ENCODE data around the gene PEX16. TPM values are rescaled to one million over a fixed set of nuclear protein-coding genes. Genes with fewer than 3 reads are reported as not detected.

Gene PEX16
- total RNA-seq (2021; ENCODE audit: unreplicated experiment) (33.2 TPM), Bru-seq, nascent RNA (percentile 57 among the genes with signal in this experiment), BruChase-seq, experiment 1, labeled RNA remaining after a 6-hour chase (percentile 60 among the genes with signal in this experiment), BruChase-seq, experiment 2, labeled RNA remaining after a 2-hour chase (percentile 60 among the genes with signal in this experiment)
- polyA plus RNA-seq (2012), result 30.0 and 37.6 TPM in 2 replicates
- long read RNA-seq, transcript PEX16-202 (11 exons, 1,335 nt), result major isoform, 21 of 39 reads
- long read RNA-seq, partial matches to known transcripts, result 4 of 39 reads
- long read RNA-seq, other reads (novel, unspliced or antisense), result 10 of 39 reads

GRCh38 chr11:45917623-45918330 lies at the start of gene PEX16:
Gene PEX16, minus strand, starts transcription at chr11:45917877. Its CDS starts 66 bp downstream, at chr11:45917811.
- Histone ChIP-seq H3K9ac (ENCODE audit: low read length) (peak within 1 kb of the TSS; percentile 80), H3K9me3 (ENCODE audit: control insufficient read depth in 1 of 2, insufficient read depth in 1 of 2, low read depth in 1 of 2, low read length in 2 of 2) (no peaks in the 10 kb centered on the region), H3K79me2 (ENCODE audit: insufficient read depth, low read length) (peaks cover 13% of the 10 kb centered on the region), H3K27me3 (ENCODE audit: insufficient read depth, low read length) (no peaks in the 10 kb centered on the region), H4K20me1 (ENCODE audit: insufficient read depth) (no peaks in the 10 kb centered on the region), H3K4me2 (ENCODE audit: low read length) (peak within 1 kb of the TSS; percentile 93), H3K4me1 (ENCODE audit: control insufficient read depth in 1 of 2, insufficient read depth in 2 of 2, low read length in 2 of 2) (peaks cover 17 to 28% of the 10 kb centered on the region in 2 experiments), H3K9me2 (ENCODE audit: insufficient read depth) (no peaks in the 10 kb centered on the region), H2AFZ (ENCODE audit: low read depth, low read length, poor library complexity, severe bottlenecking) (peak within 1 kb of the TSS; percentile 40), H3K27ac (ENCODE audit: low read depth, low read length) (peak within 1 kb of the TSS; percentile 85), H3K4me3 (replicated peaks in 1 of 2; ENCODE audit: low read depth in 1 of 2, low read length in 2 of 2) (peak within 1 kb of the TSS; percentile 84 to 95), H3K36me3 (ENCODE audit: control insufficient read depth in 1 of 2, insufficient read depth in 2 of 2, low read length in 2 of 2) (peaks cover 0 to 3% of the 10 kb centered on the region in 2 experiments; a peak in 2 of 4 replicates)
- ChIA-PET POLR2A (interaction anchor here (0.7 to 1.1 kb wide), 4 partner anchors 10 to 321 kb away, joined by 3 read pairs; no protein-coding TSS in a partner anchor), CTCF (interaction anchor here (0.5 to 1.4 kb wide), 4 partner anchors 19 to 397 kb away, joined by 3 to 7 read pairs (median 3); no protein-coding TSS in a partner anchor), RAD21 (ENCODE audit: low non-redundant PET in 1 of 2, low total read pairs in 2 of 2, uncharacterized antibody in 2 of 2, unreplicated experiment in 2 of 2) (interaction anchor here in 1 of 2 experiments (0.6 to 0.9 kb wide), 2 partner anchors 10 to 89 kb away, joined by 4 to 5 read pairs; no protein-coding TSS in a partner anchor)
- peak; percentile 71 for ATAC-seq
- peak; percentile 87 for DNase-seq (ENCODE audit: low read depth, low spot score)
- TSS peak; percentile 84 for BruUV-seq (replicated peaks)
- intact Hi-C loops (cut with micrococcal nuclease), result no loop called here
- TF ChIP-seq RAD21 (IDR thresholded peaks at IDR 0.05; ENCODE audit: low read depth) (no peak), SRF (IDR thresholded peaks at IDR 0.05; ENCODE audit: low read depth) (peak; percentile 94; the same call in 1 of the 2 replicates), CEBPB (IDR thresholded peaks at IDR 0.05; ENCODE audit: low read depth) (peak; percentile 95), POLR2A (IDR thresholded peaks at IDR 0.05; ENCODE audit: borderline replicate concordance, extremely low read depth, insufficient read depth, insufficient read length) (no peak), ATF3 (IDR thresholded peaks at IDR 0.05) (no peak), EGR1 (IDR thresholded peaks at IDR 0.05; ENCODE audit: low read depth) (no peak), ZBTB33 (IDR thresholded peaks at IDR 0.05; ENCODE audit: extremely low read depth, insufficient replicate concordance, low read length) (no peak), POLR2AphosphoS5 (IDR thresholded peaks at IDR 0.05; ENCODE audit: low read depth, low read length) (peak; percentile 78), JUND (IDR thresholded peaks at IDR 0.05) (no peak), SIN3A (IDR thresholded peaks at IDR 0.05; ENCODE audit: low read depth) (peak; percentile 77; the same call in 1 of the 2 replicates), EZH2 (IDR thresholded peaks at IDR 0.05) (no peak), FOSL1 (IDR thresholded peaks at IDR 0.05; ENCODE audit: low read depth) (no peak), ELF1 (IDR thresholded peaks at IDR 0.05; ENCODE audit: borderline replicate concordance, low read depth) (peak; percentile 93; the same call in 1 of the 2 replicates), EZH2phosphoT487 (IDR thresholded peaks at IDR 0.05; ENCODE audit: borderline replicate concordance) (no peak), CTCF (IDR thresholded peaks at IDR 0.05 in 2 of 3, conservative IDR thresholded peaks at IDR 0.05 in 1 of 3; ENCODE audit: borderline replicate concordance in 1 of 3, insufficient read depth in 1 of 3, low read depth in 2 of 3, low read length in 2 of 3) (no peak), MAX (IDR thresholded peaks at IDR 0.05) (peak; percentile 26; the same call in 1 of the 2 replicates), ZFX (IDR thresholded peaks at IDR 0.05) (no peak; the same call in 1 of the 2 replicates)
